Stimulated activated memory B cell treated with anti-CD40 and anti-IgM and Interleukin-4, amounts not matched to agents 10 μg/mL and 1 μg/mL and 100 μg/mL, for 72 hours (primary cell): ENCODE results near the gene TPBG.

Experiments
- ATAC-seq: fragments of 150-1000 bp; cut with Tn5 transposase; 2 replicates; pipeline ENCODE4 v1.10.0; 2021
- H3K27ac Mint-ChIP-seq: one replicate; pipeline ENCODE4 v1.8.0; 2022; ENCODE audit warnings: mild to moderate bottlenecking, mixed read lengths
- H3K27me3 Mint-ChIP-seq: one replicate; pipeline ENCODE4 v1.8.0; 2022; ENCODE audit warnings: mixed read lengths
- H3K36me3 Mint-ChIP-seq: one replicate; pipeline ENCODE4 v1.8.0; 2022; ENCODE audit warnings: mixed read lengths
- H3K4me1 Mint-ChIP-seq: one replicate; pipeline ENCODE4 v1.8.0; 2022; ENCODE audit warnings: mixed read lengths
- H3K4me3 Mint-ChIP-seq: one replicate; pipeline ENCODE4 v1.8.0; 2022; ENCODE audit warnings: mild to moderate bottlenecking, moderate library complexity, mixed read lengths
- H3K9me3 Mint-ChIP-seq: one replicate; pipeline ENCODE4 v1.8.0; 2022; ENCODE audit warnings: mixed read lengths

Gene TPBG

GRCh38 chr6:82397962-82398692, 34.5 kb downstream of the TPBG start:
- no peaks in the 10 kb centered on the region for H3K4me1 Mint-ChIP-seq
- H3K9me3 Mint-ChIP-seq: no peaks in the 10 kb centered on the region
- H3K27me3 Mint-ChIP-seq: no peaks in the 10 kb centered on the region
- ATAC-seq: no peak
- H3K36me3 Mint-ChIP-seq: no peaks in the 10 kb centered on the region
- no peak overlapping the region for H3K4me3 Mint-ChIP-seq
- no peak overlapping the region for H3K27ac Mint-ChIP-seq

GRCh38 chr6:82408952-82409431, 45.4 kb downstream of the TPBG start:
- Mint-ChIP-seq H3K9me3 (no peaks in the 10 kb centered on the region), H3K36me3 (no peaks in the 10 kb centered on the region), H3K27ac (no peak overlapping the region), H3K4me3 (no peak overlapping the region), H3K4me1 (no peaks in the 10 kb centered on the region), H3K27me3 (no peaks in the 10 kb centered on the region)
- no peak for ATAC-seq

- H3K27me3 Mint-ChIP-seq: no peaks in the 10 kb centered on the region
- no peak for ATAC-seq
- no peak overlapping the region for H3K27ac Mint-ChIP-seq
- no peaks in the 10 kb centered on the region for H3K9me3 Mint-ChIP-seq
- no peak overlapping the region for H3K4me3 Mint-ChIP-seq
- H3K36me3 Mint-ChIP-seq: no peaks in the 10 kb centered on the region
- no peaks in the 10 kb centered on the region for H3K4me1 Mint-ChIP-seq
Measured at GRCh38 chr6:82410151-82410648, 46.6 kb downstream of the TPBG start.

GRCh38 chr6:82413868-82414267, 50.3 kb downstream of the TPBG start:
- Mint-ChIP-seq H3K27ac (no peak overlapping the region), H3K4me3 (no peak overlapping the region), H3K36me3 (no peaks in the 10 kb centered on the region), H3K9me3 (no peaks in the 10 kb centered on the region), H3K27me3 (no peaks in the 10 kb centered on the region), H3K4me1 (no peaks in the 10 kb centered on the region)
- ATAC-seq: no peak

- Mint-ChIP-seq H3K9me3 (no peaks in the 10 kb centered on the region), H3K36me3 (no peaks in the 10 kb centered on the region), H3K27me3 (no peaks in the 10 kb centered on the region), H3K4me3 (no peak overlapping the region), H3K4me1 (no peaks in the 10 kb centered on the region), H3K27ac (no peak overlapping the region)
- ATAC-seq: no peak
Measured at GRCh38 chr6:82415820-82416219, 52.2 kb downstream of the TPBG start.

- Mint-ChIP-seq H3K4me3 (no peak overlapping the region), H3K27ac (no peak overlapping the region), H3K27me3 (no peaks in the 10 kb centered on the region), H3K36me3 (no peaks in the 10 kb centered on the region), H3K9me3 (no peaks in the 10 kb centered on the region), H3K4me1 (no peaks in the 10 kb centered on the region)
- no peak for ATAC-seq
Measured at GRCh38 chr6:82416346-82416745, 52.7 kb downstream of the TPBG start.
